GM23338 (cell line): Measurements from ENCODE around the gene GMEB2.

Source experiments
- CREB1 ChIP-seq: fragments of 250-450 bp; sonication (Bioruptor Pico); IDR thresholded peaks from 2 replicates; pipeline ENCODE4 v1.5.0; 2020; ENCODE audit warnings: low read depth, mild to moderate bottlenecking, moderate library complexity
- EZH2 ChIP-seq: fragments of 200-600 bp; sonication (generic); IDR thresholded peaks from one replicate; pipeline ENCODE4 v1.8.0; 2017; ENCODE audit warnings: antibody characterized with exemption, mild to moderate bottlenecking, low read depth; ENCODE audit not compliant: unreplicated experiment
- EZH2phosphoT487 ChIP-seq: fragments of 200-600 bp; sonication (generic); IDR thresholded peaks from one replicate; pipeline ENCODE4 v1.8.1; 2018; ENCODE audit warnings: antibody characterized with exemption; ENCODE audit not compliant: unreplicated experiment
- POLR2AphosphoS5 ChIP-seq: IDR thresholded peaks from 2 replicates; pipeline ENCODE4 v1.6.1; 2016; ENCODE audit warnings: antibody characterized with exemption, low read depth
- REST ChIP-seq: IDR thresholded peaks from one replicate; pipeline ENCODE4 v1.6.1; 2018; ENCODE audit warnings: antibody characterized with exemption; ENCODE audit not compliant: unreplicated experiment
- STAT1 ChIP-seq: IDR thresholded peaks from one replicate; pipeline ENCODE4 v1.6.1; 2016; ENCODE audit warnings: antibody characterized with exemption; ENCODE audit not compliant: unreplicated experiment
- ZNF331 ChIP-seq: fragments of 250-450 bp; sonication (Bioruptor Pico); IDR thresholded peaks from 2 replicates; pipeline ENCODE4 v1.5.0; 2020; ENCODE audit warnings: low read depth, mild to moderate bottlenecking, moderate library complexity
- TF ChIP-seq, protein P1 (sequence below), 2 experiments: fragments of 200-600 bp in 1 of 2; sonication (generic) in 1 of 2; conservative IDR thresholded peaks; 2 replicates each; pipeline versions ENCODE4 v1.5.1 to v1.6.1; 2016 to 2017; ENCODE audit warnings: antibody characterized with exemption in 2 of 2, low read depth in 2 of 2, mild to moderate bottlenecking in 2 of 2, moderate library complexity in 1 of 2

GRCh38 chr20:63627129-63627750, 339 bp upstream of the GMEB2 start:
- TF ChIP-seq, protein P1, sequence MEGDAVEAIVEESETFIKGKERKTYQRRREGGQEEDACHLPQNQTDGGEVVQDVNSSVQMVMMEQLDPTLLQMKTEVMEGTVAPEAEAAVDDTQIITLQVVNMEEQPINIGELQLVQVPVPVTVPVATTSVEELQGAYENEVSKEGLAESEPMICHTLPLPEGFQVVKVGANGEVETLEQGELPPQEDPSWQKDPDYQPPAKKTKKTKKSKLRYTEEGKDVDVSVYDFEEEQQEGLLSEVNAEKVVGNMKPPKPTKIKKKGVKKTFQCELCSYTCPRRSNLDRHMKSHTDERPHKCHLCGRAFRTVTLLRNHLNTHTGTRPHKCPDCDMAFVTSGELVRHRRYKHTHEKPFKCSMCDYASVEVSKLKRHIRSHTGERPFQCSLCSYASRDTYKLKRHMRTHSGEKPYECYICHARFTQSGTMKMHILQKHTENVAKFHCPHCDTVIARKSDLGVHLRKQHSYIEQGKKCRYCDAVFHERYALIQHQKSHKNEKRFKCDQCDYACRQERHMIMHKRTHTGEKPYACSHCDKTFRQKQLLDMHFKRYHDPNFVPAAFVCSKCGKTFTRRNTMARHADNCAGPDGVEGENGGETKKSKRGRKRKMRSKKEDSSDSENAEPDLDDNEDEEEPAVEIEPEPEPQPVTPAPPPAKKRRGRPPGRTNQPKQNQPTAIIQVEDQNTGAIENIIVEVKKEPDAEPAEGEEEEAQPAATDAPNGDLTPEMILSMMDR (conservative IDR thresholded peaks at IDR 0.05; ENCODE audit: low read depth in 2 of 2) = no peak
- TF ChIP-seq POLR2AphosphoS5 = peak; percentile 76
- peak; percentile 71 for TF ChIP-seq CREB1 (CRISPR knock-in tag)
- no peak for TF ChIP-seq EZH2
- TF ChIP-seq REST = no peak
- TF ChIP-seq EZH2phosphoT487 = no peak
- no peak for TF ChIP-seq STAT1
- TF ChIP-seq ZNF331 = no peak
